ENCODE data around the gene MTMR1.

DNA sequence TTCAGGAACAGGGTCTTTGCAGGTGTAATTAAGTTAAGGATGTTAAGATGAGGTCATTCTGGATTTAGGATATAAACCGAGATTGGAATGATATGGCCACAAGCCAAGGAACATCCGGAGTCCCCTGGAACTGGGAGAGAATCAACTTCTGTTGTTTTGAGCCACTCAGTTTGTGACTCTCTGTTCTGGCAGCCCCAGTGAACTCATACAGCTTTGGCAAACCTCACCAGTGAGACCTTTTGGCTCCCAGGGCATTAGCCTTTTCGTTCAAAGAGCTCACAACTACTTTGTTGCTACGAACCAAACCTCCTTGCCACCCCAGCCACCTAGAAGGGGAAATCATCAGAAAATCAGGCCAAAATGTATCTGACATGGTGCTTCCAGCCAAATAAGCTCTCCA lies 80.4 kb downstream of the MTMR1 start:
- TF ChIP-seq FOS (IDR thresholded peaks at IDR 0.05; ENCODE audit: extremely low read depth, insufficient read length) (no peak), TEAD4 (IDR thresholded peaks at IDR 0.05; ENCODE audit: low read length) (no peak), TEAD4 (CRISPR knock-in tag; IDR thresholded peaks at IDR 0.05; ENCODE audit: borderline replicate concordance) (no peak)
